Germinal center (tissue), 1 donor: Measurements from ENCODE around the gene NPIPB8.
"Not testable (repeated sequence)": the region's sequence is repeated elsewhere in the genome, so short reads cannot be mapped to it uniquely, and the experiment has no call there.

Source experiments
- DNase-seq: peaks from one replicate; pipeline ENCODE4 v3.0.0; 2012; ENCODE audit warnings: mixed read lengths, low spot score

NPIPB8 gene

DNA sequence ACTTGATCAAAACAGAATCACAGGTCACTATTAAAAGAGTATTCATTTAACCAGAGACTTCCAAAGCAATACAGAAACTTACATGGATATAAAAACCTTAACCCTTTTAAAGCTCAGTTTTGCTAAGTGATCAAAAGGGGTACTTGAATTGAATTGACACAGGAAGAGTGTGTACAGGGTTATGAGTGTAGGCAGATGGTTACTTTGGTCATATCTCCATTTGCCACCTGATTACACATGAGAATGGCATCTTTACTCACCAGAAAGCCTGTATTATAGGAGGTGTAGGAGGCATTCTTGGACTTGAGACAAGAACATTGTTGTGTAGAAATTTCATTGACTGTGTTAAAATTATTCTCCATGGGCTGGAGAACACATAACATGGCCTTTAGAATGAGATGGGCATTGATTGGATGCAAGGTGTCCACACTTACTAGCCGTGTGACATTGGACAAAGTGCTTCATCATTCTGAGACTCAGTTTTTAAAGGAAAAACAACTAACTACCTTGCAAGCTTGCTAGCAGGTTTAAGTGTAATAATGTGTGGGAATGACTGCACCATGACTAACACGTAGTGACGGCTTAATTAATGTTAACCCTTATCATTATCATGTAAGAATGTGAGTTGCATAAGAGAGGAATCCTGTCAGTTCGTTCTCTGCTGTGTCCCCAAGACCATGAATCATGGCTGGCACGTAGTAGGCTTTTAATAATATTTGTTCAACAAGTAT lies 1.6 kb upstream of the NPIPB8 start:
- DNase-seq = not testable (repeated sequence)

DNA sequence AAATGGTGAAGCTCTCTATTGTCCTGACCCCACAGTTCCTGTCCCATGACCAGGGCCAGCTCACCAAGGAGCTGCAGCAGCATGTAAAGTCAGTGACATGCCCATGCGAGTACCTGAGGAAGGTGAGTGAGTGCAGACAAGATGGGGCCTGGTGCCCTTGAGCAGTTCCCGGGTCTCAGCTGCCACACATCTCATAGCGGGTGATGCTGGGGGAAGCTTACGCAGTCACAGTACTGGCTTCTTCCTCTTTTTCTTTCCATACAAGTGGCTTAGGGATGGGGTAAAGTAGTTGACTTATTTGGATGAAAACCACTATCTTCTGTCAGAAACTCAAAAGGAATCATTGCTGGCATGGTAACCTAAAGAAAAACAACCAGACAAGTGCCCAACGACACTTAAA lies 494 bp downstream of the NPIPB8 start:
- DNase-seq = not testable (repeated sequence)

DNA sequence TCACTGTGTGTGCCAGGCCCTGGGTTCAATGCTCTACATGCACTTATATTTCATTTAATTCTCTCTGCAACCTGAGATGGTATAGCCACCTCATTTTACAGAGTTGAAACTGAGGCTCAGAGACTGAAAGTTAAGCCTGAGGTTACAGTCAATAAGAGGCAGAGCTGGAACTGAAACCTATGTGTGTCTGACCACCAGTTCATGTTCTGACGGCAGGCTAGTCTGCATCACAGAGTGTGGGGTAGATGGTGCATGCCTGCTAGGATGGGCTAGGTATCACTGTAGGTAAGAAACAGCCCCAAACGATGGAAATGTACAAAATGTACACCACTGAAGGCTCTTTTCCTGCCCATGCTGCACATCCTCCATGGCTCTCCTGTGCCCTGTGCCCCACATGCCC lies 2.1 kb downstream of the NPIPB8 start:
- DNase-seq = not testable (repeated sequence)

DNA sequence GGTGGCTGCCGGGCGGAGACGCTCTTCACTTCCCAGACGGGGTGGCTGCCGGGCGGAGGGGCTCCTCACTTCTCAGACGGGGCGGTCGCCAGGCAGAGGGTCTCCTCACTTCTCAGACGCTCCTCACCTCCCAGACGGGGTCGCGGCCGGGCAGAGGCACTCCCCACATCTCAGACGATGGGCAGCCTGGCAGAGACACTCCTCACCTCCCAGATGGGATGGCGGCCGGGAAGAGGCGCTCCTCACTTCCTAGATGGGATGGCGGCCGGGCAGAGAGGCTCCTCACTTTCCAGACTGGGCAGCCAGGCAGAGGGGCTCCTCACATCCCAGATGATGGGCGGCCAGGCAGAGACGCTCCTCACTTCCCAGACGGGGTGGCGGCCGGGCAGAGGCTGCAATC lies 28.4 kb downstream of the NPIPB8 start:
- DNase-seq = not testable (repeated sequence)

DNA sequence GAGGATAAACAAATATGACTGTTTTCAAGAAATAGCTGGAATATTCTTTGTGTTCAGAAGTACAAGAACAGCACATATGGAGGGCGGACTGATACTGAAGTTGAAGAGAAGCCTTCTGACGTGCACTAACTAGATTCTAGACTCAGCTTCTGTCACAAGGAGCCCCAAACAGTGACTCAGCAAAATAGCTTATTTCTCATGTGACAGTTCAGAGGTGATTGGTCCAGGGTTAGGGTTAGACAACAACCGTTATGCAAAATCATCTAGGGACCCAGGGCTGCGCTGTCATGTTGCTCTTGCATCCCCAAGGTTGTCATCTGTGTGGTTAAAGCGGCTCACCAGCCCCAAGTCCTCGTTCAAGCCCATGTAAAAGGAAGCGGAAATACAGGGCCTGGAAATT lies 29.6 kb downstream of the NPIPB8 start:
- DNase-seq = not testable (repeated sequence)

DNA sequence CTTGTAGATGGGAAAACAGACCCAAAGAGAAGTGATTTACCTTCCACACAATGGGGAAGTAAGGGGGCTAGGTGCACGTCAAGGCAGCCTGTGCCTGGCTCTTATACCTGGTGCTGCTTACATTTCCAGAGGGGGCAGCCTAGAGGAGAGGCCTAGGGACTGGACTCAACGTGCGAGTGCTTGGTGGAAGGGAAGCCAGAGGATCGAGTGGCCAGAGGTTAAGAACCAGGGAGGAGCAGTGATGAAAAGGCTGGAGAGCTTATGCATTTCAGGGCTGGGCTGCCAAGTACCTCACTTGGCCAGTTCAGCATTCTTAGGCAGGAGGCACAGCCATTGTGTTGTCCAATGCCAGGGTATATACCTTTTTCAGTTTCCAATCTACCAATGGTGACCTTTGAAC lies 30.3 kb downstream of the NPIPB8 start:
- not testable (repeated sequence) for DNase-seq

DNA sequence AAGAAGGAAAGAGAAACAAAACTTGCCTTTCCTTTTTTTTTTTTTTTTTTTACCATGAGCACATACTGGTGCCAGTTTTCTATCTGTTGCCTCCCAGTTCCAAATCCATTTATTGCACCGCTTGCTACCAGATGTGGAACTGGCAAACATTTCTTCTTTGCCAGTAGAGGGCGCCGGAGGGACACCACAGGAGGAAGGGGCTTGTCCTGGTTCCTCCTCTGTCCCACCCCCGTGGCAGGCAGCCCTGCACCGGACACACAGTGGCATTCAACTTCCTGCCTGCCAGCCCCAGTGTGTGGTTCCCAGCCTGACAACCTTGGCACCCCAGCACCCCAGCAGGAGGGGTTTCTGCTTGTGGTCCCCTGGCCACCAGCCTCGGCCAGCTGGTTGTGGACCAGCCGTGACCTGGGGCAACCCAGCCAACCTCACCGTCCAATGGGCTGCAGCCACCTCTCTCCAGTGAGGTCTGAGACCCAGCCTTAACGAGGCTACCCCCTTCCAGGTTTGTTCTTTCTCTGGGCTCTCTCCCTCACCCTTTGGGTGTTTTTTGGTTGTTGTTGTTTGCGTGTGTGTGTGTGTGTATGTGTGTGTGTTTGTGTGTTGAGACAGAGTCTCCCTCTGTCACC lies 50.6 kb downstream of the NPIPB8 start:
- DNase-seq = not testable (repeated sequence)

DNA sequence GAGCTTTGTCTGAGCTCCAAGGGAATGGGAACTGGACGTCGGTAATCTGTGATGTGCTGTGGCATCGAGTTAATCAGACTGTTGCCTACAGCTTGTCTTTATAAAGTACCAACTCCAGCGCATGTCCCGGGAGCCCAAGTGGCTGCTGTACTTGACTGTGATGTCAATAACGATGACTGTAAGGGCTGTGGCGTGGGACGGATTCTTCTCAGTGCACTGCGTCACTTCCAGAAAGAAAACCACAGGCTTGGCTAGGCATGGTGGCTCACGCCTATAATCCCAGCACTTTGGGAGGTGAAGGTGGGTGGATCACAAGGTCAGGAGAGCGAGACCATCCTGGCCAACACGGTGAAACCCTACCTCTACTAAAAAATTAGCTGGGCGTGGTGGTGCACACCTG lies 51.6 kb downstream of the NPIPB8 start:
- DNase-seq = not testable (repeated sequence)

DNA sequence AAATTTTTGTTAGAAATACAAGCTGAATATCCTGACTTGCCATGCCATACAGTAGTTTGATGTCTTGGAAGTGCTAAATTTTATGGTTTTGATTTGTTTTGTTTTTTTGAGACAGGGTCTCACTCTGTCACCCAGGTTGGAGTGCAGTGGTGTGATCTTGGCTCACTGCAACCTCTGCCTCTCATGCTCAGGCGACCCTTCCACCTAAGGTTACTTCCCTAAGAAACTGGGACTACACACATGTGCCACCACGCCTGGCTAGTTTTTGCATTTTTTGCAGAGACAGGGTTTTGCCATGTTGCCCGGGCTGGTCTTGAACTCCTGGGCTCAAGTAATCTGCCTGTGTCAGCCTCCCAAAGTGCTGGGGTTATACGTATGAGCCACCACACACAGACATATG lies 53.9 kb downstream of the NPIPB8 start:
- not testable (repeated sequence) for DNase-seq

DNA sequence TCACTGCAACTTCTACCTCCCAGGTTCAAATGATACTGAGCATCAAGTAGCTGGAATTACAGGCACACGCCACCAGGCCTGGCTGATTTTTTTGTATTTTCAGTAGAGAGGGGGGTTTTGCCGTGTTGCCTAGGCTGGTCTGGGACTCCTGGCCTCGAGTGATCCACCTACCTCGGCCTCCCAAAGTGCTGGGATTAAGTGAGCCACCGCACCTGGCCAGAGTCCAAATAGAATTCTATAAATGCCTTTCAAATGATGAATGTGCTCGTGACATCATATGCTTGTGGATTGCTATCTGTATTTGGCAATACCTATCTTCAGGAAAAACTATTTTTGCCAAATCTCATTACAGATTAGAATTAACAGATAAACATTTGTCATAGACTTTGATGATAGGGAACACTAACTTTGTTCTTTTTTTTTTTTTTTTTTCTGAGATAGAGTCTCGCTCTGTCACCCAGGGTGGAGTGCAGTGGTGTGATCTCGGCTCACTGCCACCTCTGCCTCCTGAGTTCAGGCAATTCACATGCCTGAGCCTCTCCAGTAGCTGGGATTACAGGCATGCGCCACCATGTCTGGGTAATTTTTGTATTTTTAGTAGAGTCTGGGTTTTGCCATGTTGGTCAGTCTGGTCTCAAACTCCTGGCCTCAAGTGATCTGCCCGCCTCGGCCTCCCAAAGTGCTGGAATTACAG lies 55.5 kb downstream of the NPIPB8 start:
- not testable (repeated sequence) for DNase-seq

DNA sequence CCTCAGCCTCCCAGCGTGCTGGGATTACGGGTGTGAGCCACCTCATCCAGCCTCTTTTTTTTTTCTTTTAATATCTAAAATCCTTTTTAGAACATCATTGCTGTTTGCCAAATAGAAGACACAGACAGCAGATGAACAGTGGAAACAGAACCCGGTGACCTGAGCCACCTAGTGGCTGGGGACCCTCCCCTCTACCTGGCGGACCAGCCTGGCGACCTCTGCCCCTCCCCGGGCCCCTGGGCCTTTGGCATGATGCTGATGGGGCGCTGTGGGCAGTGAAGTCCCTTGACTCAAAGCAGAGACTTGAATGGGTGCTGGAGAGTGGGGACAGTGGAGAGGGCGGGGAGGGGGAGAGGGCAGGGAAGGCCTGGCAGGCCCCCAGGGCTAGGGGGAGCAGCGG lies 61.9 kb downstream of the NPIPB8 start:
- not testable (repeated sequence) for DNase-seq

DNA sequence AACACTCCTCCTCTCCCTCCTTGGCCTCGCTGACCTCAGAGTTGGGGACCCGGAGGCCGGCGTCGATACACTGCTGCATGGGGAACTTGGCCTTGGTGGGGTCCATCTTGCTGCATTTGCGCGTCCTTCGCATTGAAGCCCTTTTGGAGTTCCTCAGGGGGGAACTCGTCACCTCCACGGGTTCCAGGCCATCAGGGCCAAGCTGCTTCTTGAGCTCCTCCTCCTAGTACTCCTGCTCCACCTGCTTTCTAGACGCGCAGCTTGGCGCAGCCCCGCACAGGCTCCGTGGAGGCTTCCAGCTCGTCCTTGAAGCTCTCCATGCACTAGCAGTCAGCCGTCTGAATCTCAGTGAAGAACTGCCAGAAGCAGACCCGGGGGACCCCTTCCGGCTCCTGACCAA lies 62.5 kb downstream of the NPIPB8 start:
- DNase-seq = not testable (repeated sequence)

DNA sequence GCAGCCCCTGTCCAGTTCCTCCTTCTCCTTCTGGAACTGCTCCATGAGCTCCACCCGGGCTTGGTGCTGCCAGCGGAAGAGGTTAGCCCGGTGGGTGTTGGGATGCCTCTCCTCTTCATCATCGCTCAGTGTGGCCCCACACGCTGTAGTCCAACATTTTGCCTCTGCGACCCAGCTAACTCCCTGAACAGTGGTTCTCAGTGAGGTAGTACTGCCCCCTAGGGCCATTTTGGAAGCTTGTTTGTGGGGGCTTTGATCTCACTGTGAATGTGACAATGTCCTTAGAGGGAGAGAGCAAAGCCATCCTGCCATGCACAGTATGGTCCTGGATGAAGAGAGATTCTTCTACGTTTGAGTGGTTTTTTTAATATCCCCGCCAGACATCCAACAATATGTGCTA lies 63.5 kb downstream of the NPIPB8 start:
- DNase-seq = not testable (repeated sequence)

DNA sequence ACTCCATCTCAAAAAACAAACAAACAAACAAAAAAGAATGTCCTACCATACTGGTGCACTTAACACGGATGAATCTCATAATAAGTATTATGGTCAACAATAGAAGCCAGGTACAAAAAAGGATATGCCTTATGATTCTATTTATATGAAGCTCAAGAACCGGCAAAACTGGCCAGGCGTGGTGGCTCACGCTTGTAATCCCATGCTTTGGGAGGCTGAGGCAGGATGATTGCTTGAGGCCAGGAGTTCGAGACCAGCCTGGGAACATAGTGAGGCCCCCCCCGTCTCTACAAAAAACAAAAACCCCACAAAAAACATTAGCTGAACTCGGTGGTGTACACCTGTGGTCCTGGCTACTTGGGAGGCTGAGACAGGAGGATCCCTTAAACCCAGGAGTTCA lies 66.4 kb downstream of the NPIPB8 start:
- DNase-seq = not testable (repeated sequence)
